Activated CD8-positive, alpha-beta memory T cell treated with anti-CD3 and anti-CD28 coated beads for 36 hours (primary cell): ENCODE measurements around the gene C22orf31. TPM values are rescaled to one million over a fixed set of nuclear protein-coding genes. Genes with fewer than 3 reads are reported as not detected.

ENCODE experiments used
- CTCF ChIA-PET: fragments of 350-600 bp; sonication (Branson Sonifier 250); formaldehyde crosslinking; loops from one replicate; lab custom pipeline; 2021; ENCODE audit warnings: antibody characterized with exemption; lab: Charles Lee
- POLR2A ChIA-PET: fragments of 350-600 bp; sonication (Branson Sonifier 250); formaldehyde crosslinking; loops from one replicate; lab custom pipeline; 2021; ENCODE audit warnings: antibody characterized with exemption; lab: Charles Lee
- total RNA-seq, 2 experiments: library from RNA; stranded (reverse); gene quantifications; one replicate each; pipeline ENCODE4 v1.2.3, GENCODE V29; 2021

C22orf31 gene
- total RNA-seq, 2 experiments from 2014 or later: not detected

- POLR2A ChIA-PET: no interaction called here
- CTCF ChIA-PET: interaction anchor here (0.8 kb wide), 1 partner anchor 183 kb away, joined by 3 read pairs; no protein-coding TSS in a partner anchor
These were observed 29.0 kb downstream of the C22orf31 start for GRCh38 chr22:29032584-29032983.

GRCh38 chr22:29032014-29032475, 29.6 kb downstream of the C22orf31 start:
- CTCF ChIA-PET: interaction anchor here (0.8 to 1.0 kb wide), 2 partner anchors 9 to 183 kb away, joined by 3 read pairs; no protein-coding TSS in a partner anchor
- POLR2A ChIA-PET: no interaction called here

- ChIA-PET CTCF (interaction anchor here (0.8 to 1.0 kb wide), 2 partner anchors 10 to 182 kb away, joined by 3 read pairs; no protein-coding TSS in a partner anchor), POLR2A (interaction anchor here (0.7 kb wide), 1 partner anchor 75 kb away, joined by 4 read pairs; no protein-coding TSS in a partner anchor)
These were observed 30.2 kb downstream of the C22orf31 start for GRCh38 chr22:29031227-29032011.

- ChIA-PET POLR2A (interaction anchor here (0.7 kb wide), 1 partner anchor 74 kb away, joined by 4 read pairs; no protein-coding TSS in a partner anchor), CTCF (interaction anchor here (1.0 kb wide), 1 partner anchor 11 kb away, joined by 3 read pairs; no protein-coding TSS in a partner anchor)
These were observed 30.9 kb downstream of the C22orf31 start for GRCh38 chr22:29030618-29031226.

- CTCF ChIA-PET: no interaction called here
- POLR2A ChIA-PET: no interaction called here
These were observed 31.5 kb downstream of the C22orf31 start for GRCh38 chr22:29030016-29030617.

- POLR2A ChIA-PET: no interaction called here
- CTCF ChIA-PET: interaction anchor here (0.9 kb wide), 1 partner anchor 174 kb away, joined by 3 read pairs; no protein-coding TSS in a partner anchor
These were observed 32.2 kb downstream of the C22orf31 start for GRCh38 chr22:29029202-29030000.

GRCh38 chr22:29028468-29028867, 33.2 kb downstream of the C22orf31 start:
- ChIA-PET POLR2A (no interaction called here), CTCF (no interaction called here)

- CTCF ChIA-PET: no interaction called here
- POLR2A ChIA-PET: no interaction called here
These were observed 35.1 kb downstream of the C22orf31 start for GRCh38 chr22:29026579-29026978.

- POLR2A ChIA-PET: no interaction called here
- CTCF ChIA-PET: no interaction called here
These were observed 38.3 kb downstream of the C22orf31 start for GRCh38 chr22:29023172-29023796.

GRCh38 chr22:29022101-29022817, 39.4 kb downstream of the C22orf31 start:
- ChIA-PET CTCF (no interaction called here), POLR2A (no interaction called here)

GRCh38 chr22:29018293-29019189, 43.1 kb downstream of the C22orf31 start:
- POLR2A ChIA-PET: no interaction called here
- CTCF ChIA-PET: no interaction called here

- ChIA-PET POLR2A (no interaction called here), CTCF (interaction anchor here (0.7 kb wide), 1 partner anchor 391 kb away, joined by 3 read pairs; no protein-coding TSS in a partner anchor)
These were observed 45.3 kb downstream of the C22orf31 start for GRCh38 chr22:29016067-29016938.

- CTCF ChIA-PET: no interaction called here
- POLR2A ChIA-PET: no interaction called here
These were observed 46.9 kb downstream of the C22orf31 start for GRCh38 chr22:29014773-29015172.

GRCh38 chr22:29014293-29014692, 47.3 kb downstream of the C22orf31 start:
- ChIA-PET POLR2A (no interaction called here), CTCF (no interaction called here)

GRCh38 chr22:29012952-29013351, 48.7 kb downstream of the C22orf31 start:
- CTCF ChIA-PET: no interaction called here
- POLR2A ChIA-PET: no interaction called here

- ChIA-PET POLR2A (no interaction called here), CTCF (no interaction called here)
These were observed 49.6 kb downstream of the C22orf31 start for GRCh38 chr22:29012101-29012433.
